Activated T-cell treated with anti-CD3 and anti-CD28 coated beads, Interleukin-2, amount 50 U/mL, for 4 hours (primary cell): ENCODE data around the gene GALNT7. TPM values are rescaled to one million over a fixed set of nuclear protein-coding genes. Genes with fewer than 3 reads are reported as not detected.
A peak's percentile ranks its signal among the peaks of the same experiment; 100 is the strongest.
"Not testable (repeated sequence)": the region's sequence is repeated elsewhere in the genome, so short reads cannot be mapped to it uniquely, and the experiment has no call there.

Experiments
- ATAC-seq, 2 donors: fragments of 200-7000 bp; cut with Tn5 transposase; one replicate each; pipeline ENCODE4 v1.10.0; 2021
- DNase-seq: peaks from one replicate; pipeline ENCODE4 v3.0.0-alpha.2; 2020
- H3K27me3 Mint-ChIP-seq: one replicate; pipeline ENCODE4 v1.8.0; 2021; ENCODE audit warnings: low read depth, mixed read lengths
- H3K36me3 Mint-ChIP-seq: one replicate; pipeline ENCODE4 v1.8.0; 2022; ENCODE audit warnings: mixed read lengths; ENCODE audit not compliant: insufficient read depth
- H3K4me1 Mint-ChIP-seq: one replicate; pipeline ENCODE4 v1.8.0; 2021; ENCODE audit warnings: low read depth, mixed read lengths
- H3K4me3 Mint-ChIP-seq: one replicate; pipeline ENCODE4 v1.8.0; 2021; ENCODE audit warnings: mild to moderate bottlenecking, moderate library complexity, mixed read lengths
- H3K9me3 Mint-ChIP-seq: one replicate; pipeline ENCODE4 v1.8.0; 2021; ENCODE audit warnings: mixed read lengths
- total RNA-seq, 3 donors: library from RNA; stranded (reverse); gene quantifications; one replicate each; pipeline ENCODE4 v1.2.1, GENCODE V29; 2021

The GALNT7 gene
- 10 to 100 TPM in 2 of 3 donors, 1 to 10 TPM in 1; 10.0 to 10.3 (median 10.2) TPM for total RNA-seq

- H3K36me3 Mint-ChIP-seq: no peaks in the 10 kb centered on the region
- H3K4me3 Mint-ChIP-seq: peak within 1 kb of the TSS; percentile 98
- H3K27me3 Mint-ChIP-seq: no peaks in the 10 kb centered on the region
- DNase-seq: peak; percentile 64
- ATAC-seq: peak; percentile 60 to 61
- no peaks in the 10 kb centered on the region for H3K9me3 Mint-ChIP-seq
- H3K4me1 Mint-ChIP-seq: peaks cover 47% of the 10 kb centered on the region
Observed at GRCh38 chr4:173168396-173169177, at the start of gene GALNT7. Gene GALNT7, plus strand, starts transcription at chr4:173168811. Its CDS starts 25 bp downstream, at chr4:173168836.

DNA sequence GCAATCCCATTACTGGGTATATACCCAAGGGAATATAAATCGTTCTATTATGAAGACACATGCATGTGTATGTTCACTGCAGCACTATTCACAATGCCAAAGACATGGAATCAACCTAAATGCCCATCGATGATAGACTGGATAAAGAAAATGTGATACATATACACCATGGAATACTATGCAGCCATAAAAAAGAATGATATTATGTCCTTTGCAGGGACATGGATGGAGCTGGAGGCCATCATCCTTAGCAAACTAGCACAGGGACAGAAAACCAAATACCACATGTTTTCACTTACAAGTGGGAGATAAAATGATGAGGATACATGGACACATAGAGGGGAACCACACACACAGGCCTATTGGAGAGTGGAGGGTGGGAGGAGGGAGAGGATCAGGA is 49.8 kb upstream of the GALNT7 start:
- H3K36me3 Mint-ChIP-seq, H3K27me3 Mint-ChIP-seq, ATAC-seq, H3K4me3 Mint-ChIP-seq, DNase-seq, H3K4me1 Mint-ChIP-seq, H3K9me3 Mint-ChIP-seq: not testable (repeated sequence)

DNA sequence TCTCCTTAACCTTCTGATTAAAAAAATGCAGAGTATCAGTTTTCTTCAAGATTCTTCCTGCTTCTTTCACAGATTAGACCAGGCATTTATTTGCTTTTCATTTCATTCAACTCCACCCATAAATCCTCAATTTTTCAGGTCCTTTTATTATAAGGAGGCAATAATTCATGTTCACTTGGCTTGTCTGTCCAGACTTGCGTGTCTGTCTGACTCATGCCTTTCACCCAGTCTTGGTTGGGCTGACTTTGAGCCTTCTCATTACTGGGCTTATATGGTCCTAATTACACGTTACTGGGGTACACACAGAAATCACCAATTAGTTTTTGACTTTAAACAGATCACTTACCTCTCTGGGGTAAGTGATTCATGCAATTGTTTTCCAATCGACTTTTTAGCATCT is 48.8 kb upstream of the GALNT7 start:
- DNase-seq (no peak), ATAC-seq (no peak)
- H3K4me3 Mint-ChIP-seq: no peak overlapping the region
- H3K27me3 Mint-ChIP-seq: no peaks in the 10 kb centered on the region
- peaks cover 8% of the 10 kb centered on the region for H3K9me3 Mint-ChIP-seq
- peaks cover 7% of the 10 kb centered on the region for H3K4me1 Mint-ChIP-seq
- no peaks in the 10 kb centered on the region for H3K36me3 Mint-ChIP-seq

DNA sequence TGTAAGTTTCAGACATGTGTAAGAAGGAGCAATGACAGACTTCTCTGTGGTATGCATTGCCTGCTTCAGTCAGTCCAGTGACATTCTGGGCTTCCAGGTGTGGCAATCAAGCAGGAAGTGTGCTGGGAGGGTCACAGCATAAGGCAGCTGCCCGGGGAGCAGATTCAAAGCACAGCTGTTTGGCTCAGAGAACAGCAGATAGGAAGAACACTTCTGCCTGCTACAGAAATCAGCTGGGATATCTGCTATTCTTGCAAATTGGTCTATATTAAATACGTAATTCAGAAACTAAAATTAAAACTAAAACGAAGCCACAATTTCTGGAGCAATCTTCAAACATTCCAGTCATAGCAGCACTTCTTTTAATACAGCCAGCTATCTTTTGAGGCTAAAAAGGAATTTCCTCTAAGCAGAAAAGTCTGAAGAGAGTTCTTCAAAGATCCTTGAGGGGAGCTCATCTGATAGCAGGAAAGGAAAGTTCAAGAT is 47.5 kb upstream of the GALNT7 start:
- DNase-seq: no peak
- peak in 1 of 2 donors; percentile 32 for ATAC-seq
- Mint-ChIP-seq H3K36me3 (no peaks in the 10 kb centered on the region), H3K4me1 (peaks cover 7% of the 10 kb centered on the region), H3K27me3 (no peaks in the 10 kb centered on the region), H3K4me3 (no peak overlapping the region), H3K9me3 (peaks cover 8% of the 10 kb centered on the region)

- no peaks in the 10 kb centered on the region for H3K36me3 Mint-ChIP-seq
- no peak for ATAC-seq
Observed at GRCh38 chr4:173124209-173124865, 44.3 kb upstream of the GALNT7 start.

DNA sequence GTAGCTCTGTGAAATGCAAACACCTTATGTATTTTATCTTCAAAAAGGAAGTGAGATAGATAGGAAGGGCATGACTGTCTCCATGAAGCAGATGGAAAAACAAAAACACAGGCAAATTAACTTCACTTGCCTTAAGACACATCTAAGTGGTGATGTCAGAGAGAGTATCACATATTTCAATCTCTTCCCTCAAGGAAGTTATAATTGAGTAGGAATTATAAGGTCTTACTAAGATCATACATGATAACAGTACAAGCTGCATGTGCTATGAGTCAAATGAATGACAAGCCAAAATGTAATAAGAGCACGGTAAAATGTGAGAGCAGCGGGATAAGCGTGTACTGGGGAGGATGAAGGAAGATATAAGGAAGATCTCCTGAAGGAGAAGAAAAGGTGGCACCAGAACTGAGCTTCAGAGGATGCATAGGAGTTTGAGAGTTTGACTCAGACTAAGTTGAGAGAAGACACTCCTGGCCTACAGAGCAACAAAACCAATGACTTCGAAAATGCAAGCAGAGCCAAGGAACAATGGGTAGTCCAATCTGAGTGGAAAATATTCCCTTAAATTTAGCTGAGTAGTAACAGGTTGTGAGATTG is 43.3 kb upstream of the GALNT7 start:
- no peak overlapping the region for H3K4me3 Mint-ChIP-seq
- DNase-seq (no peak), ATAC-seq (no peak)
- H3K27me3 Mint-ChIP-seq: peaks cover 2% of the 10 kb centered on the region
- no peaks in the 10 kb centered on the region for H3K36me3 Mint-ChIP-seq
- H3K9me3 Mint-ChIP-seq: no peaks in the 10 kb centered on the region
- peaks cover 6% of the 10 kb centered on the region for H3K4me1 Mint-ChIP-seq

More at GRCh38 chr4:173124209-173124865, 44.3 kb upstream of the GALNT7 start:
- DNase-seq: no peak
- H3K4me1 Mint-ChIP-seq: peaks cover 6% of the 10 kb centered on the region
- H3K9me3 Mint-ChIP-seq: no peaks in the 10 kb centered on the region
- no peak overlapping the region for H3K4me3 Mint-ChIP-seq
- peaks cover 2% of the 10 kb centered on the region for H3K27me3 Mint-ChIP-seq

DNA sequence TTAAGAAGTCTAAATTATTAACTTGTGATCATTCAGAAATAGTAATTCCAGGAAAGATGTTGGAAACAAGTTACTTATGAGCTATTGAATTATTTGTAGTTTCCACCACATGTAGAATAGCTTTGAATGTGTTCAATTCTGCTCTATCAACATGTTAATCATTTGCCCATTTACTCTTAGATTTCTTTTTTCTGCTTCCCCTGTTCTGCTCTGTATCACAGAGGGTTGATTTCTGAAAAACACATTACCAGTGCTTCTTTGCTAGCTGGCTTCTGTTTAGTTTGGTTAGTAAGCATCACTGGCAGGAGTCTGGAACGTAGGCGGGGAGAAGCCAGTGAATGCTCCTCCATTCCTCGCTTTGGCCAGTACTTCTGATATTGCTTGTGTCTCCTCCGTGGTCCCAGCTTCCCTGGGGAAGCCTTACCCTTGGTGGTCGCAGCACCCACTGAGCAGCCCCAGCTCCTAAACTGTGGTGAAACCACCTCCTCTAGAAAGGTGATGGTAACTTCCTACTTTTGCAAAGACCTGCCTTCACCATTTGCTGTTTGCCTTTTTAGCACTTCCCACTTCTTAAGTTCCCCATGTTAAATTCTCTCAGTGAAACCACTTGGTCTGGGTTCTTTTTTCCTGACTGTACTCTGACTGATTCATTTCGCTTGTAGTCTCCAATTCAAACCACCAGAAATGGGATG is 40.3 kb upstream of the GALNT7 start:
- no peaks in the 10 kb centered on the region for H3K9me3 Mint-ChIP-seq
- no peaks in the 10 kb centered on the region for H3K36me3 Mint-ChIP-seq
- H3K4me3 Mint-ChIP-seq: no peak overlapping the region
- no peak for ATAC-seq
- peaks cover 2% of the 10 kb centered on the region for H3K27me3 Mint-ChIP-seq
- DNase-seq: no peak
- no peaks in the 10 kb centered on the region for H3K4me1 Mint-ChIP-seq

- H3K36me3 Mint-ChIP-seq: no peaks in the 10 kb centered on the region
- H3K4me3 Mint-ChIP-seq: no peak overlapping the region
- H3K9me3 Mint-ChIP-seq: no peaks in the 10 kb centered on the region
- no peaks in the 10 kb centered on the region for H3K4me1 Mint-ChIP-seq
- peaks cover 2% of the 10 kb centered on the region for H3K27me3 Mint-ChIP-seq
- ATAC-seq (no peak), DNase-seq (no peak)
Observed at GRCh38 chr4:173130687-173131086, 37.9 kb upstream of the GALNT7 start.

- H3K9me3 Mint-ChIP-seq: no peaks in the 10 kb centered on the region
- ATAC-seq (no peak), DNase-seq (no peak)
- no peaks in the 10 kb centered on the region for H3K36me3 Mint-ChIP-seq
- no peaks in the 10 kb centered on the region for H3K27me3 Mint-ChIP-seq
- no peaks in the 10 kb centered on the region for H3K4me1 Mint-ChIP-seq
- H3K4me3 Mint-ChIP-seq: no peak overlapping the region
Observed at GRCh38 chr4:173134426-173134825, 34.2 kb upstream of the GALNT7 start.

- Mint-ChIP-seq H3K4me1 (no peaks in the 10 kb centered on the region), H3K27me3 (no peaks in the 10 kb centered on the region), H3K9me3 (no peaks in the 10 kb centered on the region), H3K36me3 (no peaks in the 10 kb centered on the region), H3K4me3 (no peak overlapping the region)
- DNase-seq: no peak
- no peak for ATAC-seq
Observed at GRCh38 chr4:173135241-173135847, 33.3 kb upstream of the GALNT7 start.

GRCh38 chr4:173138624-173139023 is 30.0 kb upstream of the GALNT7 start:
- Mint-ChIP-seq H3K9me3 (no peaks in the 10 kb centered on the region), H3K27me3 (peaks cover 5% of the 10 kb centered on the region), H3K4me1 (no peaks in the 10 kb centered on the region), H3K36me3 (no peaks in the 10 kb centered on the region), H3K4me3 (no peak overlapping the region)
- DNase-seq: no peak
- no peak for ATAC-seq

- no peak for ATAC-seq
- H3K27me3 Mint-ChIP-seq: peaks cover 5% of the 10 kb centered on the region
- no peaks in the 10 kb centered on the region for H3K4me1 Mint-ChIP-seq
- no peak overlapping the region for H3K4me3 Mint-ChIP-seq
- H3K9me3 Mint-ChIP-seq: no peaks in the 10 kb centered on the region
- no peak for DNase-seq
- no peaks in the 10 kb centered on the region for H3K36me3 Mint-ChIP-seq
Observed at GRCh38 chr4:173139561-173139960, 29.1 kb upstream of the GALNT7 start.

DNA sequence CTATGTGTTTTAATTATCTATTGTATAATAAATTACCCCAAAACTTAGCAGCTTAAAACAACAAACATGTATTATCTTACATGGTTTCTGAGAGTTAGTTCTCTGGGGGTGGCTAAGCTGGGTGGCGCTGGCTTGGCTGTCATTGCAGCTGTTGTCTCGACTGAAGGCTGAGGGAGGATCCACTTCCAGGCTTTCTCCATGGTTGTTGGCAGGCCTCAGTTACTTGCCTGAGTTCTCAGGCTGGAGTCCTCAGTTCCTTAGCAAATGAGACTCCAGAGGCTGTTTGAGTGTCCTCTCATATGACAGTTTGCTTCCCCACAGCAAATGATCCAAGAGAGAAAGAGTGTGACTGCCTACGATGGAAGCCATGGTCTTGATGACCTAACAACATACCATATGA is 23.5 kb upstream of the GALNT7 start:
- no peaks in the 10 kb centered on the region for H3K36me3 Mint-ChIP-seq
- H3K9me3 Mint-ChIP-seq: no peaks in the 10 kb centered on the region
- DNase-seq (no peak), ATAC-seq (no peak)
- no peak overlapping the region for H3K4me3 Mint-ChIP-seq
- H3K27me3 Mint-ChIP-seq: peaks cover 7% of the 10 kb centered on the region
- no peaks in the 10 kb centered on the region for H3K4me1 Mint-ChIP-seq

- ATAC-seq (no peak), DNase-seq (no peak)
- Mint-ChIP-seq H3K4me3 (no peak overlapping the region), H3K27me3 (peaks cover 6% of the 10 kb centered on the region), H3K36me3 (no peaks in the 10 kb centered on the region), H3K9me3 (no peaks in the 10 kb centered on the region), H3K4me1 (no peaks in the 10 kb centered on the region)
Observed at GRCh38 chr4:173146456-173146855, 22.2 kb upstream of the GALNT7 start.
